ENCODE results near the gene RYR2.
"Not testable (repeated sequence)": the region's sequence is repeated elsewhere in the genome, so short reads cannot be mapped to it uniquely, and the experiment has no call there.

RYR2 gene

DNA sequence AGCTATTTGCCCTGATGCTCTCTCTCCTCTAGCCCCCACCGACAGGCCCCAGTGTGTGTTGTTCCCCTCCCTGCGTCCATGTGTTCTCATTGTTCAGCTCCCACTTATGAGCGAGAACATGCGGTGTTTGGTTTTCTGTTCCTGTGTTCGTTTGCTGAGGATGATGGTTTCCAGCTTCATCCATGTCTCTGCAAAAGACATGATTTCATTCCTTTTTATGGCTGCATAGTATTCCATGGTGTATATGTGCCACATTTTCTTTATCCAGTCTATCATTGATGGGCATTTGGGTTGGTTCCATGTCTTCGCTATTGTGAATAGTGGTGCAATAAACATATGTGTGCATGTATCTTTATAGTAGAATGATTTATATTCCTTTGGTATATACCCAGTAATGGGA, 110.0 kb downstream of the RYR2 start:
- FAIRE-seq, result not testable (repeated sequence)

DNA sequence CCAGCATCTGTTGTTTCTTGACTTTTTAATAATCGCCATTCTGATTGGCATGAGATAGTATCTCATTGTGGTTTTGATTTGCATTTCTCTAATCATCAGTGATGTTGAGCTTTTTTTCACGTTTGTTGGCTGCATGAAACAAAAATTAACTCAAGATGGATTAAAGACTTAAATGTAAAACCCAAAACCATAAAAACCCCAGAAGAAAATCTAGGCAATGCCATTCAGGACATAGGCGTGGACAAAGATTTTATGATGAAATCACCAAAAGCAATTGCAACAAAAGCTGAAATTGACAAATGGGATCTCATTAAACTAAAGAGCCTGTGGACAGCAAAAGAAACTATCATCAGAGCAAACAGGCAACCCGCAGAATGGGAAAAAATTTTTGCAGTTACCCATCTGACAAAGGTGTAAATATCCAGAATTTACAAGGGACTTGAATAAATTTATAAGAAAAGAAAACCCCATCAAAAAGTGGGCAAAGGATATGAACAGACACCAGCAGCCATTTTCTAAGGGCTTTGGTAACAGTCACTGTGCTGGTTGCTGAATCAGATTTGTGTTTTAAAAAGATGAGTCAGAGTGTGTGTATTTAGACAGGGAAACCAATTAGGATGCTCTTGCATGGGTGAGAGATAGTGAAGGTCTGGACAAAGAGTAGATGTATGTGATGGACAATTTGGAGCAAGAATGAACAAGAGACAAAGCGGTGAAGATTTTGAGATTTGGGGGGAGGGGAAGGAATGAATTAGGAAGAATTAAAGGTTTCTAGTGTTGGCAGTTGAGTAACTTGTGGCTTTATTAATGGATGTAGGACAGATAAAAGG, 110.7 kb downstream of the RYR2 start:
- no peak for FAIRE-seq

DNA sequence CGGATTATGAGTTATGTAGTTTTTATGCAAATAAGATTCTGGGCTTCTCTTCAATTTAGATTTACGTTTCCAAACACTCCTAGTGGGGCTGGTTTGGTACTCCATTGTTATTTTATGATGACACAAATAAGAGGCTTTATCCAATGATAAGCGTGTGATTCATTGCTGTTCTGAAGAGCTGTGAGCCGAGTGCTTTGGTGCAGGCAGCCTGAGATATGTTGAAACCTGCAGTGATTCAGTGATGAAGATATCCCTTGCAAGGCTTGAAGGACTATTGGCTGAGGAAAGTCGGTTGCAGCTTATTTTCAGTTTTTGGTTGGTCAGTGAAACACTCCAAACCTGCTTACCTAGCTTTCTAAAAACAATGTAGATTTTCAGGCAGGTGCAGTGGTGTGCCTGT, 112.2 kb downstream of the RYR2 start:
- no peak for FAIRE-seq

DNA sequence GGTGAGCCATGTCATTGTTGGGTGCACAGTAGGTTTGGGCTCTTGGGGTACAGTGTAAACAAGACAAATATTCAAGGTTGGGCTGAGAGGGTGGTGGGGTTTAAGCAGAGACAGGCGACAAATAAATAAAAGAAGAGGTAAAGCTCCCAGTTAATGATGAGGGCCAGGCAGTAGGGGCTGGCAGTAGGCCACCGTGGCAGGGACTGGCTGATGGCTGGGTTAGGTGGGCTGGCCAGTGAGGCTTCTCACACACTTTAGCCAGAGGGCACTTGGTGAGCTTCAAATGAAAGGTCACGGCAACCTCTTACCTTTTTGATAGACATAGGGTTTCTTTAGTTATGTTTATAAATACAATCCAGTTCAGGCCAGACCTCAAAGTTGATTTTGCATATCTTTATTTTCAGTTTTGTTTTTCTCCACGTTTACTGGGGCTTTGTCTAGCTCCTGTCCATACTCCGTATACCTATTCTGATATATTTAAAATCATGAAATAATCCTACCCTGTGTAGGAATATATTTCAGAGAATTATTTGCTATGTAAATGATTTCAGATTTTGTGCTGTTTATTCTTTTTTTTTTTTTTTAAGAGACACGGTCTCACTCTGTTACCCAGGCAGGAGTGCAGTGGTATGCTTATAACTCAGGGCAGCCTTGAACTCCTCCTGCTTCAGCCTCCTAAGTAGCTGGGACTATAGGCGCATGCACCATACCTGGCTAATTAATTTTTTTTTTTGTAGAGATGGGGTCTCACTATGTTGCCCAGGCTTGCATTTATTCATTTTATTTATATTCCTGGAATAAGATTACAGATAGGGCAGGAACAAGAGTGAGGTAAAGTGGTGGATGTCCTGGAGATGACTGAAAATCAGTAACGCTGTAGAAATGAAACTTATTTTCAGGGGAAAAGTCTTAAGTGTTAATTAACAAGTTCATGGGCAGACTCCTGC, 122.7 kb downstream of the RYR2 start:
- no peak for FAIRE-seq

DNA sequence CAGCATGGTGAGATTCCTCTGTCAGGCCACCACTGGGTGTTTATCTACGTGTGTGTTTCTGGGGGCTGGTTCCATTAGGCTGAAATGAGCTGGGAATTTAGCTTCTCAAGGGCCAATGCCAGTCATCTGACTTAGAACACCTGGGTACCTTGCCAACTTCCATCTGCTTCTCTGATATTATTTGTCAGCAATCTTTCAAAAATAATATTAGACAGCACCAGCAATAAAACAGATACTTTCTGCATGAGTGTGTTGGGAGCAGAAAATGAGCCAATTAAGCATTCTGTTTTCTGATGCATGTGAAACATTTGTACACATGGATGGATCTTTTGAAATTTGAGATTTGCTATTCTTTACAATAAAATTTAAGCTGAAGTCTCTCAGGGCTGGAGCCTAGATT, 124.1 kb downstream of the RYR2 start:
- no peak for FAIRE-seq

DNA sequence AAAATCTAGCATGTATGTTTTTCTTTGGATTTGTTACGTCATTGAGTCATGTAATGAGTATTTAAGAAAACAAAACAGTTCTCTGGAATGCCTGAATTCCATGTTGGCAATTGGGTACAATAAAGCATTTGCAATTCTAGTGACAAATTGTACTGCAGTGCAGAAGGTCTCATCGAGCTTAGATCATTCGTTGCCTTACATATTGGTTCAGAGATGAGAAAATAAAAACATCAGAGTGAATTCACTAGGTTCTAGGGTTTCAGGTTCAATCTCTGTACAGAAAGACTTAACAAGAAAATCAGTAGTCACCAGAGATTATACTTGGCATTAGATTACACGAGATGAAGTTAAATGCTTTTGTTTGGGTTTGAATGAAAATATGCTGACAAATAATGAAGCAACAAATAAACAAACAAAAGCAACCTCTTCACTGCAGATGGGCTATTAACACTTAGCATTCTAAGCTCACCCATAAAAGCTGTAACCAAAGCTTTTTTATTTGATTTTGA, 124.7 kb downstream of the RYR2 start:
- no peak for FAIRE-seq

DNA sequence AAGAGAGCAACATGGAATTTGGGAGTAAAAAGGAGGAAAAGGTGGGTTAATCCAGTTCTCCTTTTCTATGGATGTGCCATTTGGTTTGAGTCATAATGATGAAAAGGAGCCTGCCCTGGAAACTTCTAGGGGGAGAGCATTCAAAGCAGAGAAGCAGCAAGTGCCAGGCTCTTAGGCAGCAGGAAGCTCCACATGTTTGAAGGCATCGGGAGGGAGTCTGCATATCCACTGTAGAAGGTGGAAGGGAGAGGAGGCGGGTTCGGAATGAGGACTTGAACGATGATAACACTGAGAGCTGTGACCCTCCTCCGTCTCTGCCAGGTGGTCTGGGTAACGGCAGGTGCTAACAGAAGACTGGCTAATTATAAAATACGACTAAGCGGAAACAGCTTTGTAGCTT, 128.2 kb downstream of the RYR2 start:
- FAIRE-seq, result no peak

DNA sequence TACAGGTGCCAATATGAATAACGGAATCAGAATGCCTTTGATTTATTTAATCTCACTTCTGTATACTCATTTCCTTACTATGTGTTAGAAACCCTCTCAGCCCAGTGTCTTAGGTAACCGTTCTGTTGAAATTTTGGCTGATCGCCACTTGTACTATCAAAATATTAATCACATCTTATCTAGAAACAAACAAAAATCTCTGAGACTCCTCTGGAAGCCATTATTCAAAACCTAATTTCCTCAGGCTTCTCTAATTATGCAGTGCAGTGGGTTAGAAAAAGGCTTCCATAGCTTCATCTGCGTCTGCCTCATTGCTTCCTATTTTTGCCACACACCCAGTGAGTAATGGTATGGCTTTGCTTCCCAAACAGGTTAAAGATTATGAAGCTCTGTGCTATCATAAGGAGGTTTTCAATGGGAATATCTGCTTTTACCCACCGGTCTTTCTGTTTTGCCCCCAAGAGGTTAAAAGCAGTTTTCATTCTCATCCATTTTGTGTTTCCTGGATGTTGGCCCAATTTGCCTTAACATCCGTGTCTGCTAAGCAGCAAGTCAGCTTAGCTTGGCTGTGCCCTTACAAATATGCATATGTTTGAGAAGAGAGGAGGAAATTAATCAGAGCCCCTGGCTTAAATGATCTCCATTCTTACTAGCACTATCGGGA, 129.6 kb downstream of the RYR2 start:
- no peak for FAIRE-seq

DNA sequence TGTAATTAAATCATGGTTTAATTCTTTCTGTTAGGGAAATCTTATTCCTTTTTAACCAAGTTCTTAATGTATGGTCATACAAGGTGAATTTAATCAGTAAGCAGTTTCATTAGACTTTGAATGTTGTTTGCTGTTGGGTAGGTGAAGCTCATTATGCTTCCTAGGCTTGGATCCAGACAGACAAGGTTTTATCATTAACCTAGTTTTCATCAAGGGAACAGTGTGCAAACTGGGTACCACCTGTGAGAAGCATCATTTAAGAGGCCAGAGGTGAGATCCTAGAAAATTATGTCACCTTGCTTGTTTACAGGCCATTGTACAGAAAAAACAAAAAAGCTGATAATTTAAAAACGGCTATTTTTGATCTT, 130.1 kb downstream of the RYR2 start:
- FAIRE-seq, result no peak

DNA sequence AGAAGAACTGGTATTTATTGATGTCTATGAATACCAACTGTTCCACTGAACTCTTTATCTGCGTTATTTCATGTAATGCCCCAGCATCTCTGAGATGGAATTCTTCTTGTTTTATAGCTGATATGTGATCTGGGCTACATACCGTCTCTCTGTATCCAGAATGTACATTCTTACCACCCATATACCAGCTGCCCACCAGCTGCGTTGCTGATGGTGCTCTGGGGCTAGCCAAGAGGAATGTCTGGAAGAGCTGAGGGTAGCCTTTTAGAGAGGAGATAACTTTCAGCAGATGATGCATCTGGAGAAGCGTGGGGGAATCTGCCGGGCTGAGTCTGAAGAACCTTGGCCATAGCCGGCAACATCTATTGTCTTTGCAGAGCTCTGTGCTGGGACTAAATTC, 137.5 kb downstream of the RYR2 start:
- no peak for FAIRE-seq

DNA sequence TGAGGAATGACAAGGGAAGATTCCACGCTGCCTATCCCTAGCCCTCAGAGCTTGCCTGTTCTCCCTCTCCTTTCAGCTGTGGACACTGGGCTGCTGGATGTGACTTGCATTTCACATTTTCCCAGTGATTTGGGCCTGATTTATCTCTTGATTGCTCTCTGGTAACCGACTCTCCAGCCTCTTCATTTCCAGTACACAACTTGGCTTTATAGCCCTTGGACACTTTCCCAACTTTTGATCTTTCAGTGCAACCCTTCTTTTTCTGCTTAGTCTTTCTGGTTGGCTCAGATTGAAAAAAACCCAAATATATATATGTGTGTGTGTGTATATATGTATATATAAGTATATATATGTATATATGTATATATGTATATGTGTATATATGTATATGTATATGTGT, 138.3 kb downstream of the RYR2 start:
- no peak for FAIRE-seq

DNA sequence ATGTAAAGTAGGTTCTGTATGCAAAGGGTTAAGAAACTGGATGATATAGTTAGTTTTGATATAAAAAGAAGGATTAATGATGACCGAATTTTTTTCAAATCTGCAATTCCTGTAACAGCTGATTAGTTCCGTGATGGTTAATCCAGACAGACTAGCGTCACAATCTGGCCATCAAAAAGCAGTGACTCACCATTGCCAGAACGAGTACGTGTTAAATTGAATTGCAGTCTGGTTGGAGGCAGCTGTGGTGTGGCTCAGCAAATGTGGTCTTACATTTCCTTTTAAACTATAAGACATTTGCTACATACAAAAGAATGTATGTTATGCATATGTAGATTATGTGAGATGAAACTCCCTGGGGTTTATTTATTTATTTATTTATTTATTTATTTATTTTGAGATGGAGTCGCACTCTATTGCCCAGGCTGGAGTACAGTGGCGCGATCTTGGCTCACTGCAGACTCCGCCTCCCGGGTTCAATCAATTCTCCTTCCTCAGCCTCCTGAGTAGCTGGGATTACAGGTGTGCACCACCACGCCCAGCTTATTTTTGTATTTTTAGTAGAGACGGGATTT, 139.8 kb downstream of the RYR2 start:
- no peak for FAIRE-seq

DNA sequence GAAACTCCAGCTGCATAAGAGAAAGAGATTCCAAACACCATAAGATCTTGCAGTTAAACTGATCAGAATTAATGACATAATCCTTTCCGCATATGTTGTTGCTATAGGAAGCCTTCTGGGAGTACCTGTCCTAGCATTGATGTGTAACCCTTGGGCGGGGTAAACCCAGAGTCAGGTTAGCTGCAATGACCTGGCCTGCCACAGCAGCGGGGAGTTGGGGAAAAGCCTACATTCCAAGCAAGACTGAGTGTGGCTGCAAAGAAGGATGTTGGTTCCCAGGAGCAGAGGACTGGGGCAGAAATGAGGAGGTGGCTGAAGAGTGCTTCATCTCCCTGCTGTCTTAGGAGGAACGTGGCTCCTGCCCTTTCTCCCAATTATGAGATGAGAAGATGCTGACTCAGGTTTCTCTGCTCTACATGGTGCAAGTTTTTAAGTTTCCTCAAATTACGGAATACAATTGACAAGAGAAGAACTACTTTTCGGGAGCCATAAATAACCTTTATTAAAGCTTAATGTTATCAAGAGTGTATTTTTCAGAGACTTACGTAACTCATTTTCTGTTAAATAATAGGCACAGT, 142.1 kb downstream of the RYR2 start:
- no peak for FAIRE-seq

DNA sequence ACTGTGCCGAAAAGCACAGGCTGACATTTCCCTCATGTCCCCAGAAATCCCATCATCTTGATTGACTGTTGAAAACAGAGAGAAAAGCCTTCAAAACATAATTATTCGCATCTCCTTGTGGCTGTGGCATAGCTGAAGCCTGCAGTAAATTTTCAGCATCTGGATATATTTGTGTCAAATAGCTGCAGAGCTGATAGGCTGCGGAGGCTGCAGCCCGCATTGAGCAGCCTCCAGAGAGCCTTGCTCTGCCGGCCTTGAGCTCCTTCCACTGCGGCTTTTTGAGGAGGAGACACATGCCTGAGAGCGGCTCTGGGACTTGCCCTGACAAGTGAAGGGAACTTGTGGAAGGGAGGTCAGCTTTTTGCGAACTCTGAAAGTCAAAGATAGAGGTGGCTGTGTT, 144.7 kb downstream of the RYR2 start:
- no peak for FAIRE-seq

DNA sequence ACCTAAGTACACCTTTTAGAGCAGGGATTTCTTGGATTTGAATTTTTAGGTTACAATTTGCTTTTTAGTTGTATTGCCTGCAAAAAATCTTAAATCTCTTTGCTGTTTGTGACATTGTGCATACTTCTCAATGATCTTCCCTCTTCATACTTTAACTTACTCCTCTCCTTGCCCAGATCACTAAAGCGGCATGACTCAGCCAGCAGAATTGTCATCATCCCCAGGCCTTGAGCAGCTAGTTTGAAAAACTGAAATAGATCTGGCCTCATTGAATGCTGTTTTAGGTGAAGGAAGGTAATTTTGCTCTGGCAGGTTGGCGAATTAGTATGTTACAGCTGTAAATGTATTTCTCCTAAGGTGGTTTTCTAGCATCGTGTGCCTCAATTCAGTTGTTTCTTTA, 145.9 kb downstream of the RYR2 start:
- FAIRE-seq, result no peak

DNA sequence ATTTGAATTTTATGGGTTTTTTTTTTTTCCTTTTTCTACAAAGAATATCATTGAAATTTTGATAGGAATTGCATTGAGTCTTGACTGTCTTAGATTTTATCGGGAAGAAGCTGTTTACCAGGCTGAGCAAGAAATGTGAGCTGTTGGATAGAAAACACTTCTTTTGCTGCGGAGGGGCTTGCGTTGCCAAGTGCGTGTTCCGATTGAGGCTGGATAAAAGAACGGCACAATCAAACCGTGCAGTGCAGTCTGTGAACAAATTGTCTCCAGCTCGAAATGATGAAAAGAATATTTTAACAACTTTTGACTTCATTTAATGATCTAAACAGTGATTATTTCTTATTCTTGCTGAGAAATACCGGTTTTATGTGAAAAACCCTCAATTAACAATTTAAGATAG, 149.4 kb downstream of the RYR2 start:
- FAIRE-seq, result no peak

DNA sequence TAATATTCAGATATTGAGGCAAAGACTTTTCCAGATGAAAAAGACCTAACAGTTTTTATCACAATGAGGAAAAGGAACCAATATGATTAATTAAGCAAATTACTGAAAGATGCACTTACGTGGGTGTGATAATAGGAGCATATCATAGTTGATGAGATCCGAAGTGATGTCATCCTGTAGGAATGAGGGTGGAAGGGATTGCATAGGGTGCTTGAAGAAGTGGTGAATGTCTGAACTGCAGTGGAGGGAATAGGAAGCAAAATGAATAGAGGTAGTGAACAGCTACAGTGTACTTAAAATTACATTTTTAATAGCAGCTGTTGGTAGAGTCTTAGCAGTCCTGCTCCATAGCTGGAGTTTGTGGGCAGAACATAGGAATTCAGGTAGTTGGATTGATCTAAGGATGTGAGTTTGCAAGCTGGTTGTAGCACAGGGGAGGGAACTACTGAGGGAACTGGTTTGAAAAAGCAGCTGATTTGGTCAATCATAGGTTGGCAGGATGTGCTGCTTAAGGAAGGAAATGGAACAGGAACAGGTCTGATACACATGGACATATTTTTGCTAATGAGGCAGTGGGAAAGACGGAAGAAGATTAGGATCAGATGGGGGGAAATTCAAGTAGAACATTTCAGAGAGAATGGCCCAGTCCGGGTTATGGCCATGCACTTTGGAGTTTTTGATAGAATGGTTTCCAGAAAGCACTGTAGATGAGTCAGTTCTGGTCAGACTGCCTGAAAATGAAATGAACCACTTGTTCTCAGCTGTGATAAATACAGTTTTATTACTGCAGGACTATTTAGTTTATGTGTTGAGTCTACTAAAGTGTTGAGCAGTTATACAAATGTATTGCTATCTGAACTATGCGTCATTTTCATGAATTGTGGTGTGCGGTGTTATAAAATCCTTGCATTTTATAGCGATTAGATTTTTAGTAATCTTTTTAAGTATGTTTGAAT, 155.8 kb downstream of the RYR2 start:
- no peak for FAIRE-seq

DNA sequence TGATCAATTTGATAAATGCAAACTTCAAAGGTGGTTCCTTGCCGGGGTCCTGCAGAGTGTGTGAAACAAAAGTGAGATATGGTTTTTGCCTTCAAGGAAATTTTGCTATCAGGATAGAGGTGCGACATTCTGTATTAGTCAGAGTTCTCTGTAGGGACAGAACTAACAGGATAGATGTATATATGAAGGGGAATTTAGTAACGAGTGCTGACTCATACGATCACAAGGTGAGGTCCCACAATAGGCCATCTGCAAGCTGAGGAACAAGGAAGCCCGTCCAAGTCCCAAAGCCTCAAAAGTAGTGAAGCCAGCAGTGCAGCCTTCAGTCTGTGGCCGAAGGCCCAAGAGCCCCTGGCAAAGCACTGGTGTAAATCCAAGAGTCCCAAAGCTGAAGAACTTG, 157.0 kb downstream of the RYR2 start:
- FAIRE-seq, result no peak

DNA sequence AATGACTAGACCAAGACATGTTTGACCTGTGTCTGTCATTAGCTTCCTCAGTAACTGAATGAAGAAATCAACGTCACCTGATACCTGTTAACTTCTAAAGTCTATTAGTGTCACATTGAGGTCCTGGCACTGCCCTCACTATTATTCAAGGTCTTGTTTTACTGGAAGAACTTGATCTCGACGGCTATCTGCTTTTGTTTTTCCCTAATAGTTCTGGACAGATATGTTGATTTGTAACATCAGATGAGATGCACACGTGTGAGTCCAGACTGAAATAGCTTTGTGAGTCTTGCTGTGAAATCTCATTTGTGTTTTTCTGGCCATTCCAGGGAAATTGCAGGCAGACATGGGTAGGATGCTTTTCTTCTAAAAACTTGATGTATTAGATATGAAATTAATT, 159.2 kb downstream of the RYR2 start:
- no peak for FAIRE-seq

DNA sequence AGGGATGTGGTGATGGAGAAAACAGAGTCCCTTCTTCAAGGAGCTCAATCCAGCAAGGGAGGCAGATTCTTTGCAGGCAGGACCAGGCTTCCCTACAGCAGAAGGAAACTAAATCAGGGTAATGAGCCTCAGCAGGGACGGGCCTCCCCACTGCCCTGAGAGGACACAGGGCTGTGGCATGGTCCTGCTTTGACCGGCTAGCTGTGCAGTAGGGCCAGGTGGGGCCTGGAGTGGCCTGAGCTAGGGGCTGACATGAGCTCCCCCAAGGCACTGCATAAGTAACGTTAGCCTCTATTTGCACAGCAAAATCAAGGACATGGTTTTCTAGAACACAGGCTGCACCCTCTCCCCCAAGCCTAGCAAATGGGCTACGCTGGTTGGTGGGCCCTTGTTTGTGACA, 162.9 kb downstream of the RYR2 start:
- no peak for FAIRE-seq

DNA sequence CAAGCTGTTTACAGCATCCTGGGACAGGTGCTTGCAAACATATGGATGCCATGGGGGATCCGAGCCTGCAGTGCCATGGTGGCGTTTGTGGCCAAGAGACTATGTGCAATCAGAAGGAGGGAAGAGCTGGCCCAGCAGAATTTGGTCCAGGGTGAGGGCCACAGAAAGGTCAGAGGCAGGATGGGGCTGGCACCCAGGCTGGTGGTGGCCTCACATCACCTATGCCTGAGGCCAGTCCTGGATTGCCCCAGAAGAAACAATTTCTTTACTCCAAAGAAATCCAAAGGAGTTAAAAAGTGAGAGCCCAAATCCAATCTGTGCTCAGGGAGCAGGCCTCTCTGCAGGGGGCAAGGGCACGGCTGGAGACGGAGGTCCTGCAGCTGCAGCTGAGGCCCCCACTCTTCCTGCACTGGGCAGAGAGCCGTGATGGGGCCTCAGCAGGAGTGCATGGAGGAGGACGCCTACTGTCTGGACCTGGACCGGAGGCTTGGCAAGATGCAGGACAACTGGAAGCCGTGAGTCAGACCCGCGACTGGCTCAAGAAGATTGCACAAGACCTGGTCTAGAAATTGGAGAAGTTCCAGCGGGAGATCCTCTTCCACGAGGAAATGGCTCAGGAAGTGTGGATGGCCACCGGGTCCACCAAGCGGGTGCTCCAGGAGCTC, 163.5 kb downstream of the RYR2 start:
- FAIRE-seq, result no peak
